Astrocyte (in vitro differentiated cells and primary cell): ENCODE measurements around the gene MUC4.
"Not testable (repeated sequence)": the region's sequence is repeated elsewhere in the genome, so short reads cannot be mapped to it uniquely, and the experiment has no call there.

Experiments used
- CTCF ChIP-seq: IDR thresholded peaks from 2 replicates; pipeline ENCODE4 v1.5.1; 2011; ENCODE audit warnings: low read depth, mild to moderate bottlenecking, inconsistent platforms, low read length, moderate library complexity; ENCODE audit not compliant: insufficient read depth
- EZH2 ChIP-seq: IDR thresholded peaks from 2 replicates; pipeline ENCODE4 v1.6.1; 2012; ENCODE audit warnings: mild to moderate bottlenecking, low read length, inconsistent platforms; ENCODE audit not compliant: insufficient read depth

- not testable (repeated sequence) for TF ChIP-seq CTCF, EZH2
Measured at GRCh38 chr3:195792621-195793020, 19.1 kb downstream of the MUC4 start.
